ENCODE data around the gene HMG20B.

DNA sequence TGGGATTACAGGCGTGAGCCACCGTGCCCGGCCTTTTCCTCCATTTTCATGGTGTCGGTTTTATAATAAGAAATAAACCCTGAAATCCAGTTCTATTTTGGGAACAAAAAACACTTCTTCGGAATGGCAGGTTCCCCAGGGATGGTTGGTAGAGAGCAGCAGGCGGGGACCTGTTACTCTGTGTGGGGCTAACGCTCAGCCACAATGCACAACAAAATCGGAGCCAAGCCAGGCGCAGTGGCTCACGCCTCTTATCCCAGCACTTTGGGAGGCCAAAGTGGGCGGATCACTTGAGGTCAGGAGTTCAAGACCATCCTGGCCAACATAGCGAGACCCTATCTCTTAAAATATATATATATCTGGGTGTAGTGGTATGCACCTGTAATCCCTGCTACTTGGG lies 28.3 kb downstream of the HMG20B start:
- TF ChIP-seq POLR2A (IDR thresholded peaks at IDR 0.05; ENCODE audit: control extremely low read depth in 1 of 2, low read depth in 2 of 2, low read length in 2 of 2): no peak
- TF ChIP-seq, protein P1, sequence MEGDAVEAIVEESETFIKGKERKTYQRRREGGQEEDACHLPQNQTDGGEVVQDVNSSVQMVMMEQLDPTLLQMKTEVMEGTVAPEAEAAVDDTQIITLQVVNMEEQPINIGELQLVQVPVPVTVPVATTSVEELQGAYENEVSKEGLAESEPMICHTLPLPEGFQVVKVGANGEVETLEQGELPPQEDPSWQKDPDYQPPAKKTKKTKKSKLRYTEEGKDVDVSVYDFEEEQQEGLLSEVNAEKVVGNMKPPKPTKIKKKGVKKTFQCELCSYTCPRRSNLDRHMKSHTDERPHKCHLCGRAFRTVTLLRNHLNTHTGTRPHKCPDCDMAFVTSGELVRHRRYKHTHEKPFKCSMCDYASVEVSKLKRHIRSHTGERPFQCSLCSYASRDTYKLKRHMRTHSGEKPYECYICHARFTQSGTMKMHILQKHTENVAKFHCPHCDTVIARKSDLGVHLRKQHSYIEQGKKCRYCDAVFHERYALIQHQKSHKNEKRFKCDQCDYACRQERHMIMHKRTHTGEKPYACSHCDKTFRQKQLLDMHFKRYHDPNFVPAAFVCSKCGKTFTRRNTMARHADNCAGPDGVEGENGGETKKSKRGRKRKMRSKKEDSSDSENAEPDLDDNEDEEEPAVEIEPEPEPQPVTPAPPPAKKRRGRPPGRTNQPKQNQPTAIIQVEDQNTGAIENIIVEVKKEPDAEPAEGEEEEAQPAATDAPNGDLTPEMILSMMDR (IDR thresholded peaks at IDR 0.05; ENCODE audit: control extremely low read depth in 1 of 3, insufficient read depth in 1 of 3, low read depth in 1 of 3, low read length in 3 of 3): no peak
- TF ChIP-seq EZH2 (IDR thresholded peaks at IDR 0.05; ENCODE audit: low read depth, low read length, severe bottlenecking): no peak
- no peak for TF ChIP-seq RXRA (IDR thresholded peaks at IDR 0.05; ENCODE audit: insufficient read depth, low read depth, low read length)
